ENCODE results near the gene PRIMA1.

DNA sequence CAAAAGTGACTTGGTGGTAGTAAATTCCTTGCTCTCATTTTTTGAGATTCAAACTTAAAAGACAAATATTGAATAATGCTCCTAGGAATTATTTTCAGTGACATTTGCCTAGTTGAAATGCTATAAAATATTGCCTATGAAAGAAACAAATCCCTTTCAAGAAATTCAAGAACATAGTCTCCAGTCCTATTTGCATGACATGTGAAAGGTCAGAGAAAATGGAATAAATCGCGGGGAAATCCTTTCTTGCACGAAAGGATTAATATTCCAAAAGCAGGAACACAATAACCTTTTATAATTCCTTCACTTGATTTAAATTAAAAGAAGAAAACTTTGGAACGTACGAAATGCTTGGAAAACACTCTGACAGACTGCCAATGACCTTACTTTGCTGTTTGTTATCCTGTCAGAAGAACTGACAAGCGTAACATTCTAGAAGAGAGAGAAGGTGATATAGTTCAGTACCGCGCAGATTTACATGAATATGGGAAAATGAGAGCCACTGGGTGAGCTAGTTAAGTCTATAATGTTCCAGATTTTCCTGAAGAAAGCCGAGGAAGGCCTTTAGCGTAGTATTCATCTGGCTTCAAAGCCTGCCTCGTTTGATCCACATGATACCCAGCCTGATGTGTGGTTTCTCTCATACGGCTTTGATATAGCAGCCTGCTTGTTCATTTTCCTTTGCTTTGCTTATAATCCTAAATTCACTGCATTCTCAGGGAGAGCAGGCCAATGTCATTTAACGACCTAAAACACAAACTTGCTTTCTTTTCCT, 103.0 kb downstream of the PRIMA1 start:
- no peak for TF ChIP-seq CTCF (IDR thresholded peaks at IDR 0.05)
- no peak for TF ChIP-seq POLR2A (IDR thresholded peaks at IDR 0.05)

Measured in thyroid gland (tissue), 4 donors.